Left renal cortex interstitium (tissue), 4 donors: Measurements from ENCODE around the gene EHMT1. TPM values are rescaled to one million over a fixed set of nuclear protein-coding genes. Genes with fewer than 3 reads are reported as not detected.

Experiments
- DNase-seq, 4 donors: peaks; one replicate each; pipeline ENCODE4 v3.0.0-alpha.2; 2013; ENCODE audit warnings: low read depth in 4 of 4, low spot score in 2 of 4, missing footprints in 1 of 4
- polyA plus RNA-seq, 4 donors: library from polyadenylated mRNA; unstranded; fragments of 120-200 nt; gene quantifications; one replicate each; pipeline ENCODE4 v1.2.1, GENCODE V29; 2013; ENCODE audit not compliant: insufficient read length in 4 of 4

The EHMT1 gene
- polyA plus RNA-seq, 4 donors, result 64.0 to 89.3 (median 74.9) TPM

DNA sequence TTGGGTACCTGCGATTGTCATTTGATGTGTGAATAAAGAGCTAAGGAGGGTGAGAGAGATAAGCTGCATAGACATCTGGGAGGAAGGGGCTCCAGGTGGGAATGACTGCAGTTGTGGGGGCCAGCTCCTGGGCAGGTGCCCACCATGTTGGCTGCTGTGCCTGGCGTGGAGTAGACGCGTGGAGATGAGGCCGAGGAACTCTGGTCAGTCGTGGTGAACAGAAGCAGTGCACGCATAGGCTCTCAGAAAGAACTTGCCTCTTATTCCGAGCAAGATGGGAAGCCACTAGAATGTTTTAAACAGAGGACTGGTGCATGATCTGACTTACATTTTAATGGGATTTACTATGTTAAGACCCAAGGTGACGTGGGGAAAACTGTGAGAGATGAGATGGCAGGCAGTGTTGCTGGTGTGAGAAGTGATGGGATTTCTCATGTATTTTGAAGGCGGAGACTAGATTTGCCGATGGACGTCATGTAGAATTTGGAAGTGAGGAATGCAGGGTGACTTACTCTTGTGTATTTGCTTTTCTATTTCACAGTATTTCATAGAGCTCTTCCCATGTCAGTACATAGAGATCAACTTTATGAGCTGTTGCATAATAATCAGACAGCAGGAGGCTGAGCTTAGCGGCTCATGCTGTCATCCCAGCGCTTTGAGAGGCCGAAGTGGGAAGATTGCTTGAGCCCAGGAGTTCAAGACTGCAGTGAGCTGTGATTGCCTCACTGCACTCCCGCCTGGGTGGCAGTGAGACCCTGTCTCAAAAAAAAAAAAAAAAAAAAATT lies 71.1 kb downstream of the EHMT1 start:
- no peak for DNase-seq

DNA sequence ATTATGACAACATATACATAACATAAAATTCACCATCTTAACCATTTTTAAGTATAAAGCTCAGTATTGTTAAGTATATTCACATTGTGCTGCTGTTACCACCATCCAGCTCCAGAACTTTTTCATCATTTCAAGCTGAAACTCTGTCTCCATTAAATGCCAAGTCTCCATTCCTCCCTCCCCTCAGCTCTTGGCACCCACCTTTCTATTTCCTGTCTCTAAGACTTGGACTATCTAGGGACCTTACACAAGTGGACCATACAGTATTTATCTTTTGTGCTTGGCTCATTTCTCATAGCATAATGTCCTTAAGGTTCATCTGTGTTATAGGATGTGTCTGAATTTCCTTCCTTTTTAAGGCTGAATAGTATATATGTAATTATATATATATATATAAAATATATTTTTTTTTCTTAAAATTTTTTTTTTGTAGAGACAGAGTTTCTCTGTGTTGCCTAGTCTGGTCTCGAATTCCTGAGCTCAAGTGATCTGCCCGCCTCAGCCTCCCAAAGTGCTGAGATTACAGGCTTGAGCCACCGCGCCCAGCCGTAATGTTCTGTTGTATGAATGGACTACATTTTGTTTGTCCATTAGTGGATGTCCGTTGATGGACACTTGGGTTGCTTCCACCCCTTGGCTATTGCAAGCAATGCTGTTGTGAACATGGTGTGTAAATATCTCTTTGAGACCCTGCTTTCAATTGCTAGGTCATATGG lies 72.3 kb downstream of the EHMT1 start:
- DNase-seq, result no peak

GRCh38 chr9:137691646-137692351 lies 73.0 kb downstream of the EHMT1 start:
- DNase-seq, result no peak

DNA sequence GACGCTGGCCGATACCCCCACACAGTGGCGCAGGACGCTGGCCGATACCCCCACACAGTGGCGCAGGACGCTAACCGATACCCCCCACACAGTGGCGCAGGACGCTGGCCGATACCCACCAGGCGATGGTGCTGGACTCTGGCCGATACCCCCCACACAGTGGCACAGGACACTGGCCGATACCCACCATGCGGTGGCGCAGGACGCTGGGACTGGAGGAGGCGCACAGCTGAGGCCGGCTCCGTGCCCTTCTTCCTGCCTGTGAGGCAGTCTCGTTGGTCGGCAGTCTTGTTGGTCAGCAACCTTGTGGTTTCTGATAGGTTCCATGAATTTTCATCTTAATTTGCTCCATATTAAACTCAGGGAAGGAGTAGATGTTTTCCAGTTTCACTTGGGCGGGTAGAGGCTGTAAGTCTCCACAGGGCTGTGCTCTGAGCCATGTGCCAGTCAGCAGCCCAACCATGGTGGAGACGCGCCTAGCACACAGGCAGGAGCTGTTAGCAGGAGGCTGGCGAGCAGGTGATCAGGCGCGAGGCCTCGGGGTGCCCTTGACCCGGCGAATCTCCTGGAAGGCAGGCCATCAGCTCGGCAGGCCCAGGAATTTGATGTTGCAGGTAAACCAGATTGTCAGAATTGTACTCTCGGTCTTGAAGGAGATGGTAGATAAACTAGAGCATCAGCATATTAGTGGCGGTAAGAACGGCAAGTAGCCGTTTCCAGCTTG lies 75.6 kb downstream of the EHMT1 start:
- no peak for DNase-seq

- no peak for DNase-seq
Measured at GRCh38 chr9:137694962-137695875, 76.4 kb downstream of the EHMT1 start.

GRCh38 chr9:137696136-137696925 lies 77.5 kb downstream of the EHMT1 start:
- no peak for DNase-seq

- DNase-seq, result no peak
Measured at GRCh38 chr9:137697193-137697592, 78.4 kb downstream of the EHMT1 start.

DNA sequence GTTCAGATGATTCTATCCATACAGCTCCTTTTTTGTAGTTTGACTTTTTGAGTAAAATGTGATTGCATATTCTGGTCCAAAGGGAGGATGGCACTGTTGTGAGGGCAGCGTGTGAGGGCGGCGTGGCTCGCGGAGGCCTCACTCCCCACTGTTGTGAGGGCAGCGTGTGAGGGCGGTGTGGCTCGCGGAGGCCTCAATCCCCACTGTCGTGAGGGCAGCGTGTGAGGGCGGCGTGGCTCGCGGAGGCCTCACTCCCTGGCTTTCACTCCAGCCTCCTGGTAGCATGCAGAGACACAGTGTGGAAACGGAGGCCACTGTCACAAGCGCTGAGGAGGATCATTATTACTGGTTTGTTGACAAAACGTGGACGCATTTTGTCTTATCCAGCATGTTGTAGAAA lies 79.0 kb downstream of the EHMT1 start:
- no peak for DNase-seq

- DNase-seq, result no peak
Measured at GRCh38 chr9:137700911-137701310, 82.1 kb downstream of the EHMT1 start.

DNA sequence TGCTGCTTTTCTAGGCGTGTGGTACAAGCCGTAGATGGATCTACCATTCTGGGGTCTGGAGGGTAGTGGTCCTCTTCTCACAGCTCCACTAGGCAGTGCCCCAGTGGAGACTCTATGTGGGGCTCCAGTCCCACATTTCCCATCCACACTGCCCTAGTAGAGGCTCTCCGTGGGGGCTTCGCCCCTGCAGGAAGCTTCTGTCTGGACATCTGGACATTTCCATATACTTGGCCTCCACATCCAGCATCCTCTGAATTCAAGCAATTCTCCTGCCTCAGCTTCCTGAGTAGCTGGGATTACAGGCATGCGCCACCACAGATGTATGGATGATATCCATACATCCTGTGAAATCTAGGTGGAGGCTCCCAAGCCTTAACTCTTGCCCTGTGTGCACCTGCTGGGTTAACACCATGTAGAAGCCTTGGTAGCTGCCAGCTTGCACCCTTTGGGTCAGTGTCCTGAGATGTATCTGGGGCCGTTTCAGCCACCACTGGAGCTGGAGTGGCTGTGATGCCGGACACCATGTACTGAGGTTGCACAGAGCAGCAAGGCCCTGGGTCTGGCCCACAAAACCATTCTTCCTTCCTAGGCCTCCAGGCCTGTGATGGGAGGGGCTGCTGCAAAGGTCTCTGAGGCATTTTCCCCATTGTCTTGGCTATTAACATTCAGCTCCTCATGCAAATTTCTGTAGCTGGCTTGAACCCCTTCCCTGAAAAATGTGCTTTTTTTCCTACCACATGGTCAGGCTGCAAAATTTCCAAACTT lies 84.0 kb downstream of the EHMT1 start:
- no peak for DNase-seq

DNA sequence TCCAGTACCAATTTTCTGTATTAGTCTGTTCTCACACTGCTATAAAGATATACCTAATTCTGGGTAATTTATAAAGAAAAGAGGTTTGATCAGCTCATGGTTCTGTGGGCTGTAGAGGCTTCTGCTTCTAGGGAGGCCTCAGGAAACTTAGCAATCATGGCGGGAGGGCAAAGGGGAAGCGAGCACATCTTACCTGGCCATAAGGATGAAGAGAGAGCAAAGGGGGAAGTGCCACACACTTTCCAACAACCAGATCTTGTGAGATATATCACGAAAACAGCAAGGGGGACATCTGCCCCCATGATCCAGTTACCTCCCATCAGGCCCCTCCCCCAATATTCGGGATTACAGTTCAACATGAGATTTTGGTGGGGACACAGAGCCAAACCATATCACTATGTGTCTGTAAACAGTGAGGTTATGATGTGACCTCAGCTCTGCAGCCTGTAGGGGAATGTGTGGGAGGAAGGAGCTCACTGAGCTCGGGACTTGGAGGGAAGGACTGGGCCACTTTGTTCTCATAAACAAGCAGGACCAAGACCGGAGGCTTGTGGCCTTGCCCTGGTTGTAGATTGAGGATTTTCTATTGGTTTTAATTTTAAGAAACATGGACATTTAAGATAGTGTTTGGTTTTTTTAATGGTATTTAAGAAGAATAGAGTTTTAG lies 85.2 kb downstream of the EHMT1 start:
- DNase-seq, result no peak

DNA sequence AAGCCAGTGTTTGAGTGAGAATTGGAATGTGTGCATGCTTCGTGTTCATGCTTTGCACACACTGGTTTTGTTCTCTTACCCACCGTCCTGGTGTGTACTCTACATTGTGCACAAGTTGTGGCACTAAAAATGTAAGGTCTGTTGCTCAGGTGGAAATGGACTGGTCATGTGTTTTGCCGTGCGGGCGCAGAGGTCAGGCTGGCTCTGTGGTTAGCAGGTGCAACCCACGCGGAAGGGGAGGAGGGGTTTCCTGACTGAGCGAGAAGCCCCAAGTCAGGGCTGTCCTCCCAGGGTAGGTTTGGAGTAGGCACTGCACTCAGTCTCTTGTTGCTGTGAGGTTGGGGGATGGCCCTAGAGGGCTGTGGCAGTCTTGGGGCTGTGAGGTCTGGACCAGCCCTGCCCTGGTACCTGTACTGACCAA lies 86.6 kb downstream of the EHMT1 start:
- DNase-seq, result no peak

DNA sequence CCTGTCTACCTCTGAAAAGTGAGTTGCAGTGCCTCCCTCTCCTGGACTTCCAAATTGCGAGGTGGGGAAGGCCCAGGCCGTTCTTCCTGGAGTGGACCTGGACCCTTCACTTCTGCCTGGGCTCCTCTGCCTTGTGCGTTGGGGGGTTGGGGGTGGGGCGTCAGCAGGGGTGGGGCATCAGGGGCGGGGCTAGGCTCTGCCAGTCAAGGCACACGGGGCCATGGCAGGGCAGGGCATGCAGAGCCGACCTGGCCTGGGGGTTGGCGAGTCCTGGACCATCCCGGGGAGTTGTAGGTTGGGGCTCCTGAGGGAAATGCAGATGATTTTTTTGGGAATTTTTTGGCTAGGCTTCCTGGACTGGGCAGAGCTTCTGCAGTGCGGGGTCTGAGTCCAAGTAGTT lies 87.1 kb downstream of the EHMT1 start:
- DNase-seq, result no peak

DNA sequence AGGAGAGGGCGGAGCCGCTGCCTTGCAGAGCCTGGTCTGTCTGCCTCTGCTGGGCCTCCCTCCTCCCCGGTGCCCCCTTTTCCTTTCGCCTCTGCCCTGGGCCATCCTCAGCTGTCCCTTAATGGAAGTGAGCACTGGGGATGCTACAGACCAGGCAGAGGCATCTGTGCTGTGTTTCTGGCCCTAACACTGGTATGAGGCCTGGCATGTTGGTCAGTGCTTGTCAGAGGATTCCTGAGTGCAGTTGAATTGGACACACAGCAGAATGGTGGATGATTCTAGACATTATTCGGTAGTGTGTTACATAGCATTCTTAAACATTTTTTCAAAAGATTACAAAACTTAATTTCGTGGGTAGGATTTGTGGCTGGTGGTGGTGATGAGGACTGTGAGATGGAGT lies 88.6 kb downstream of the EHMT1 start:
- no peak for DNase-seq

DNA sequence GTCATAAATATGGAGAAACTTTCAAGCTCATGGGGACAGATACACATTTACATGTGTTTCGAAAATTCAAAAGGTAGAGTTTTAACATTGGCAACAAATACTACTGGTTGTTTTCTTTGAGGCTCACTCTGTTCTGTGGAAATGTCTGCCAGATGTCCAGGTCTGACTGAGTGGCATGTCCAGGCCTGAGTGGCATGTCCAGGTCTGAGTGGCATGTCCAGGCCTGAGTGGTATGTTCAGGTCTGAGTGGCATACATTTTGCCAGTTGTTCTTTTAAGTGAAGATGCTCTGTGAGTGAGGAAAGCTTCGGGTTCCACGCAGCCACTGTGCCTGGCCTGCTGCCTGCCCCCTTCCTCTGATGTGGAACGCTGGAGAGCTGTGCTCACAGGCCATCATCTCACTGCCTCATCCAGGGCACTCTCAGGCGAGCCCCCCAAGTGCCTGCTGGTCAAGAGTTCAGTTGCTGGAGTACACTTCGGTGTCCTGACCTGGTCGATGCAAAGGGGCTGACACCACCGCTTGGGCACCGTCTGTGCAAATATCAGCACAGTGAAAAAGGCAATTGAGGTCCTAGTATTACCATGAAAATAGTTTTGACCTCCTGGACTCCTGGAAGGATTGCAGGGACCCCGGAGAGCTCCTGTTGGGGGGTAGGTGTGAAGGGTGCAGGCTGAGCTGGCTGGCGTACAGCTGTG lies 89.9 kb downstream of the EHMT1 start:
- no peak for DNase-seq

- DNase-seq, result no peak
Measured at GRCh38 chr9:137709411-137710101, 90.8 kb downstream of the EHMT1 start.

DNA sequence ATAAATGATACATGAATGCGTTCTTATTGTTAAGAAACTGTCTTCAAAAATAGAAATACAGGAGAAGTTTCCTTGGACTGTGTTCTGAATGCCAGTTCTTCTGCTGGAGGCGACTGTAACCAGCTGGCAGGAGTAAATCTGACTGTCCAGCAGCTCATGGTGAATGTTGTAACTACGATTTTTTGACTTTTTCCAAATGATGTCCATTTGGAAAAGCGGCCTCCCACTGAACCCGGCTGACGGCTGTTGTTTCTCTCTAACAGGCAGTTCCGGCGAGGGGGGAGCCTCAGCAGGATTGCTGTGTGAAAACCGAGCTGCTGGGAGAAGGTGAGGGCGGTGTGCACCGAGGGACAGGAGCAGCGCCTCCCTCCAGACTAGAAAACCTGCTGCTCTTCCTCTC lies 91.9 kb downstream of the EHMT1 start:
- DNase-seq, result peak in 3 of 4 donors; percentile 7 to 55 (median 45)
